Fibroblast of lung (primary cell): ENCODE measurements around the gene STARD10. TPM values are rescaled to one million over a fixed set of nuclear protein-coding genes. Genes with fewer than 3 reads are reported as not detected.

ENCODE experiments used
- DNase-seq, 2 donors: peaks; one replicate each; pipeline versions ENCODE4 v3.0.0 to v3.0.0-alpha.2; 2010; ENCODE audit warnings: low read depth in 2 of 2
- H2AFZ ChIP-seq: 2 replicates; pipeline ENCODE4 v1.5.1; 2012; ENCODE audit warnings: low read length, control low read depth, inconsistent platforms
- H3K27ac ChIP-seq: 2 replicates; pipeline ENCODE4 v1.5.1; 2011; ENCODE audit warnings: low read length, control low read depth; ENCODE audit not compliant: insufficient read depth
- H3K27me3 ChIP-seq: 2 replicates; pipeline ENCODE4 v1.5.1; 2011; ENCODE audit warnings: mild to moderate bottlenecking, low read length; ENCODE audit not compliant: control insufficient read depth, insufficient read depth
- H3K36me3 ChIP-seq: 2 replicates; pipeline ENCODE4 v1.5.1; 2011; ENCODE audit warnings: low read length; ENCODE audit not compliant: control insufficient read depth, insufficient read depth
- H3K4me1 ChIP-seq: 2 replicates; pipeline ENCODE4 v1.5.1; 2011; ENCODE audit warnings: low read length; ENCODE audit not compliant: control insufficient read depth, insufficient read depth; ENCODE audit errors: extremely low read depth
- H3K4me2 ChIP-seq: 2 replicates; pipeline ENCODE4 v1.5.1; 2011; ENCODE audit warnings: low read length, control low read depth; ENCODE audit not compliant: insufficient read depth; ENCODE audit errors: extremely low read depth
- H3K4me3 ChIP-seq, 4 experiments: fragments of 200-600 bp in 1 of 4; sonication (generic) in 1 of 4; replicated peaks in 1 of 4; 2 replicates each; pipeline ENCODE4 v1.5.1; 2011 to 2016; ENCODE audit warnings: low read length in 4 of 4, low read depth in 3 of 4, mild to moderate bottlenecking in 3 of 4, control low read depth in 2 of 4, inconsistent platforms in 1 of 4, mixed read lengths in 1 of 4; ENCODE audit not compliant: insufficient read depth in 1 of 4; ENCODE audit errors: control extremely low read depth in 1 of 4
- H3K79me2 ChIP-seq: 2 replicates; pipeline ENCODE4 v1.5.1; 2012; ENCODE audit warnings: mild to moderate bottlenecking, low read length, inconsistent platforms; ENCODE audit not compliant: control insufficient read depth, insufficient read depth
- H3K9ac ChIP-seq: 2 replicates; pipeline ENCODE4 v1.5.1; 2011; ENCODE audit warnings: mild to moderate bottlenecking, low read length, control low read depth; ENCODE audit not compliant: insufficient read depth
- H3K9me3 ChIP-seq: 2 replicates; pipeline ENCODE4 v1.5.1; 2012; ENCODE audit warnings: low read depth, low read length; ENCODE audit not compliant: control insufficient read depth, insufficient read depth
- H4K20me1 ChIP-seq: 2 replicates; pipeline ENCODE4 v1.5.1; 2011; ENCODE audit warnings: low read length; ENCODE audit not compliant: control insufficient read depth, insufficient read depth; ENCODE audit errors: extremely low read depth
- EZH2 ChIP-seq: IDR thresholded peaks from 2 replicates; pipeline ENCODE4 v1.5.1; 2012; ENCODE audit warnings: low read length, control low read depth, mild to moderate bottlenecking; ENCODE audit errors: missing control alignments
- polyA plus RNA-seq, 2 donors: library from polyadenylated mRNA; depleted of rRNA in 1 of 2; stranded (reverse) in 1 of 2; unstranded in 1 of 2; fragments of >200 nt; gene quantifications; 2 replicates each; pipeline ENCODE4 v1.2.1, GENCODE V29; 2011 to 2012; ENCODE audit warnings: missing spikeins in 1 of 2
- total RNA-seq: library from RNA; depleted of rRNA; stranded (reverse); fragments of >200 nt; gene quantifications from 2 replicates; pipeline ENCODE4 v1.2.1, GENCODE V29; 2014
- TF ChIP-seq, protein P1 (sequence below), 2 donors: IDR thresholded peaks in 1 of 2; conservative IDR thresholded peaks in 1 of 2; 1 replicate in 1 of 2; 2 replicates in 1 of 2; pipeline ENCODE4 v1.5.1; 2011 to 2012; ENCODE audit warnings: low read length in 2 of 2, control low read depth in 1 of 2, inconsistent platforms in 1 of 2, low read depth in 1 of 2, mild to moderate bottlenecking in 1 of 2

STARD10 gene
- total and polyA plus RNA-seq, 2 donors (not counting 1 experiment from before 2014, with no cell fraction given): 20.7 to 32.0 TPM

- no peaks in the 10 kb centered on the region for H3K36me3 ChIP-seq
- no peak for TF ChIP-seq EZH2
- TF ChIP-seq, protein P1, sequence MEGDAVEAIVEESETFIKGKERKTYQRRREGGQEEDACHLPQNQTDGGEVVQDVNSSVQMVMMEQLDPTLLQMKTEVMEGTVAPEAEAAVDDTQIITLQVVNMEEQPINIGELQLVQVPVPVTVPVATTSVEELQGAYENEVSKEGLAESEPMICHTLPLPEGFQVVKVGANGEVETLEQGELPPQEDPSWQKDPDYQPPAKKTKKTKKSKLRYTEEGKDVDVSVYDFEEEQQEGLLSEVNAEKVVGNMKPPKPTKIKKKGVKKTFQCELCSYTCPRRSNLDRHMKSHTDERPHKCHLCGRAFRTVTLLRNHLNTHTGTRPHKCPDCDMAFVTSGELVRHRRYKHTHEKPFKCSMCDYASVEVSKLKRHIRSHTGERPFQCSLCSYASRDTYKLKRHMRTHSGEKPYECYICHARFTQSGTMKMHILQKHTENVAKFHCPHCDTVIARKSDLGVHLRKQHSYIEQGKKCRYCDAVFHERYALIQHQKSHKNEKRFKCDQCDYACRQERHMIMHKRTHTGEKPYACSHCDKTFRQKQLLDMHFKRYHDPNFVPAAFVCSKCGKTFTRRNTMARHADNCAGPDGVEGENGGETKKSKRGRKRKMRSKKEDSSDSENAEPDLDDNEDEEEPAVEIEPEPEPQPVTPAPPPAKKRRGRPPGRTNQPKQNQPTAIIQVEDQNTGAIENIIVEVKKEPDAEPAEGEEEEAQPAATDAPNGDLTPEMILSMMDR (conservative IDR thresholded peaks at IDR 0.05 in 1 of 2, IDR thresholded peaks at IDR 0.05 in 1 of 2; ENCODE audit: low read depth in 1 of 2, low read length in 2 of 2): no peak
- H3K4me1 ChIP-seq: peaks cover 14% of the 10 kb centered on the region
- no peaks in the 10 kb centered on the region for H4K20me1 ChIP-seq
- no peak overlapping the region for H3K4me3 ChIP-seq
- DNase-seq: no peak
- peaks cover 9% of the 10 kb centered on the region for H3K79me2 ChIP-seq
- no peaks in the 10 kb centered on the region for H3K27me3 ChIP-seq
- no peak overlapping the region for H3K4me2 ChIP-seq
- H3K27ac ChIP-seq: no peak overlapping the region
- no peak overlapping the region for H2AFZ ChIP-seq
- H3K9ac ChIP-seq: no peak overlapping the region
- no peaks in the 10 kb centered on the region for H3K9me3 ChIP-seq
Observed at GRCh38 chr11:72755713-72756285, 38.0 kb downstream of the STARD10 start.

DNA sequence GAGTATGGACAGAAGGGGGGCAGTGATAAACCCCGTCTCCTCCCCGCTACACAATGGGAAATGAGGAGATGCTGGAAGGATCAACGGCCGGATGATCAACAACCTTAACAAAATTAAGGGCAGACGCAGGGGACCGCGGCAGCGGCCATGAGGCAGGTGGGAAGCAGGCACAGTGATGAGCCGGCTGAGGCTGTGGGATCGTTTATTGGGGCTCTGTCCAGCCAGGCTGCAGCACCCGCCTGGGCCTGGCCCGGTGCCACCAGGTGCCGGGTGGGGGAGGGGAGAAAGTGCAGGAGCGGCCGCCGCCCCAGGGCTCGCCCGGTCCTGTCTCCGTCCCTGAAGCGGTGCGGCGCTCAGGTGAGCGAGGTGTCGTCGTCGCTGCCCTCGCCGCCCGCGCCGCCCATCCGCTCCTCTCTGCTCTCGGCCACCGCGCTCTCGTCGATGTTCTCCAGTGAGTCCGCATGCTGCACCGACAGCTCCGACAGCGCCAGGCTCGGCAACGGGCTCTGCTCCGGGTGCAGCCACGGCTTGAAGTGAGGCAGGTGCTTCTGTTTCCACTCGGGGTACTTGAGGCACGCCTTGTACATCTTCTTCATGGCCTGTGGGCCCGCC, 39.2 kb downstream of the STARD10 start:
- Histone ChIP-seq H3K4me2 (no peak overlapping the region), H3K9ac (no peak overlapping the region), H3K36me3 (no peaks in the 10 kb centered on the region), H3K27me3 (no peaks in the 10 kb centered on the region), H3K27ac (no peak overlapping the region), H3K9me3 (no peaks in the 10 kb centered on the region), H3K4me1 (peaks cover 14% of the 10 kb centered on the region), H3K4me3 (no peak overlapping the region), H3K79me2 (peaks cover 11% of the 10 kb centered on the region), H4K20me1 (no peaks in the 10 kb centered on the region), H2AFZ (no peak overlapping the region)
- no peak for TF ChIP-seq EZH2
- TF ChIP-seq, protein P1 (conservative IDR thresholded peaks at IDR 0.05 in 1 of 2, IDR thresholded peaks at IDR 0.05 in 1 of 2; ENCODE audit: low read depth in 1 of 2, low read length in 2 of 2): no peak
- no peak for DNase-seq

GRCh38 chr11:72754149-72754543, 39.7 kb downstream of the STARD10 start:
- H3K4me1 ChIP-seq: peaks cover 14% of the 10 kb centered on the region
- no peaks in the 10 kb centered on the region for H4K20me1 ChIP-seq
- H3K9ac ChIP-seq: no peak overlapping the region
- no peaks in the 10 kb centered on the region for H3K9me3 ChIP-seq
- no peak overlapping the region for H2AFZ ChIP-seq
- H3K27ac ChIP-seq: no peak overlapping the region
- no peak for DNase-seq
- H3K4me2 ChIP-seq: no peak overlapping the region
- no peaks in the 10 kb centered on the region for H3K27me3 ChIP-seq
- H3K79me2 ChIP-seq: peaks cover 11% of the 10 kb centered on the region
- no peaks in the 10 kb centered on the region for H3K36me3 ChIP-seq
- no peak overlapping the region for H3K4me3 ChIP-seq
- TF ChIP-seq, protein P1 (conservative IDR thresholded peaks at IDR 0.05 in 1 of 2, IDR thresholded peaks at IDR 0.05 in 1 of 2; ENCODE audit: low read depth in 1 of 2, low read length in 2 of 2): no peak
- no peak for TF ChIP-seq EZH2
